GM12892 (cell line): ENCODE measurements around the gene TNFSF9.
A peak's percentile ranks its signal among the peaks of the same experiment; 100 is the strongest.

Source experiments
- POLR2A ChIP-seq: IDR thresholded peaks from 2 replicates; pipeline ENCODE4 v1.6.1; 2011; ENCODE audit warnings: low read depth, low read length, control low read depth
- POLR2AphosphoS5 ChIP-seq: IDR thresholded peaks from 2 replicates; pipeline ENCODE4 v1.6.1; 2011; ENCODE audit warnings: low read depth, low read length, control low read depth
- TAF1 ChIP-seq: IDR thresholded peaks from 2 replicates; pipeline ENCODE4 v1.6.1; 2011; ENCODE audit warnings: low read depth, mild to moderate bottlenecking, control low read depth, low read length, borderline replicate concordance

DNA sequence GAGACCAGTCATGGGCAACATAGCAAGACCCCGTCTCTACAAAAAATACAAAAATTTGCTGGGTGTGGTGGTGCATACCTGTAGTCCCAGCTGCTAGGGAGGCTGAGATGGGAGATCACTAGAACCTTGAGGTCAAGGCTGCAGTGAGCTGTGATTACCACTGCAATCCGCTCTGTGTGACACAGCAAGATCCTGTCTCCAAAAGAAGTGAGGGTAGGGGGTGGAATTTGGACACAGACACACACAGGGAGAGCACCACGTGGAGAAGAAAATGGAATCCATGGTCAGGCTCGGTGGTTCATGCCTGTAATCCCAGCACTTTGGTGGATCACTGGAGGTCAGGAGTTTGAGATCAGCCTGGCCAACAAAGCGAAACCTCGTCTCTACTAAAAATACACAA, 8.7 kb downstream of the TNFSF9 start:
- TF ChIP-seq POLR2A (no peak; the same call in 1 of the 2 replicates), POLR2AphosphoS5 (peak; percentile 60), TAF1 (no peak)
